B cell (primary cell): ENCODE results near the gene FASTK. TPM values are rescaled to one million over a fixed set of nuclear protein-coding genes. Genes with fewer than 3 reads are reported as not detected.

Experiments used
- ATAC-seq: fragments of 200-7000 bp; cut with Tn5 transposase; one replicate; pipeline ENCODE4 v1.10.0; 2021; ENCODE audit warnings: low read depth, mild to moderate bottlenecking, moderate number of reproducible peaks, moderate library complexity
- CTCF ChIA-PET: fragments of 350-600 bp; sonication (Branson Sonifier 250); formaldehyde crosslinking; loops from one replicate; lab custom pipeline; 2021; ENCODE audit warnings: antibody characterized with exemption, inconsistent platforms; lab: Charles Lee
- POLR2A ChIA-PET: fragments of 350-600 bp; sonication (Branson Sonifier 250); formaldehyde crosslinking; loops from one replicate; lab custom pipeline; 2021; ENCODE audit warnings: antibody characterized with exemption; lab: Charles Lee
- DNase-seq: peaks from one replicate; pipeline ENCODE4 v3.0.0; 2013
- H2AFZ ChIP-seq: 2 replicates; pipeline ENCODE4 v1.6.1; 2012; ENCODE audit warnings: mild to moderate bottlenecking, low read depth, low read length; ENCODE audit not compliant: insufficient read depth, poor library complexity, severe bottlenecking
- H3K27ac ChIP-seq, 2 donors: 1 replicate in 1 of 2; 2 replicates in 1 of 2; pipeline ENCODE4 v1.5.1; 2012 to 2013; ENCODE audit warnings: low read length in 2 of 2, mild to moderate bottlenecking in 2 of 2, moderate library complexity in 1 of 2
- H3K27me3 ChIP-seq, 4 experiments: fragments of 200-600 bp in 1 of 4; sonication (generic) in 1 of 4; replicated peaks in 1 of 4; 1 replicate in 2 of 4; 2 replicates in 2 of 4; pipeline versions ENCODE4 v1.6.1 to v1.7.0; 2013 to 2016; ENCODE audit warnings: low read length in 3 of 4, mild to moderate bottlenecking in 2 of 4, mixed read lengths in 1 of 4, moderate library complexity in 1 of 4; ENCODE audit not compliant: insufficient read depth in 4 of 4, control insufficient read depth in 3 of 4; ENCODE audit errors: control extremely low read depth in 1 of 4
- H3K36me3 ChIP-seq, 2 experiments: replicated peaks in 1 of 2; 1 replicate in 1 of 2; 2 replicates in 1 of 2; pipeline versions ENCODE4 v1.6.1 to v1.7.1; 2013; ENCODE audit warnings: low read length in 1 of 2; ENCODE audit not compliant: insufficient read depth in 2 of 2, control insufficient read depth in 1 of 2; ENCODE audit errors: control extremely low read depth in 1 of 2, extremely low read depth in 1 of 2
- H3K4me1 ChIP-seq, 2 donors: fragments of 200-600 bp in 1 of 2; sonication (generic) in 1 of 2; 1 replicate in 1 of 2; 2 replicates in 1 of 2; pipeline versions ENCODE4 v1.5.1 to v1.6.1; 2013 to 2017; ENCODE audit warnings: low read length in 2 of 2; ENCODE audit not compliant: control insufficient read depth in 2 of 2, insufficient read depth in 2 of 2
- H3K4me2 ChIP-seq: replicated peaks from 2 replicates; pipeline ENCODE3; 2012; ENCODE audit warnings: mild to moderate bottlenecking, low read depth, low read length; ENCODE audit not compliant: poor library complexity, severe bottlenecking
- H3K4me3 ChIP-seq, 5 experiments: fragments of 200-600 bp in 1 of 5; sonication (generic) in 1 of 5; 1 replicate in 3 of 5; 2 replicates in 2 of 5; pipeline versions ENCODE4 v1.5.1 to v1.7.0; 2011 to 2016; ENCODE audit warnings: low read length in 4 of 5, mild to moderate bottlenecking in 4 of 5, low read depth in 2 of 5, control low read depth in 1 of 5, moderate library complexity in 1 of 5; ENCODE audit not compliant: insufficient read depth in 1 of 5; ENCODE audit errors: control extremely low read depth in 1 of 5, extremely low read depth in 1 of 5
- H3K79me2 ChIP-seq: fragments of 200-600 bp; sonication (generic); one replicate; pipeline ENCODE4 v1.6.0; 2016; ENCODE audit warnings: low read length; ENCODE audit not compliant: control insufficient read depth, insufficient read depth
- H3K9ac ChIP-seq: fragments of 200-600 bp; sonication (generic); 2 replicates; pipeline ENCODE4 v1.6.1; 2017; ENCODE audit warnings: mild to moderate bottlenecking, low read length, moderate library complexity
- H3K9me3 ChIP-seq, 3 donors: one replicate each; pipeline versions ENCODE4 v1.6.1 to v1.7.1; 2013; ENCODE audit warnings: low read length in 2 of 3; ENCODE audit not compliant: control insufficient read depth in 2 of 3, insufficient read depth in 1 of 3; ENCODE audit errors: control extremely low read depth in 1 of 3
- H4K20me1 ChIP-seq: 2 replicates; pipeline ENCODE4 v1.6.0; 2012; ENCODE audit warnings: mild to moderate bottlenecking, low read length; ENCODE audit not compliant: insufficient read depth, control insufficient read depth, poor library complexity, severe bottlenecking
- H3K27ac Mint-ChIP-seq: one replicate; pipeline ENCODE4 v1.8.0; 2021; ENCODE audit warnings: mixed read lengths
- H3K27me3 Mint-ChIP-seq: one replicate; pipeline ENCODE4 v1.8.0; 2021; ENCODE audit warnings: mixed read lengths
- H3K4me1 Mint-ChIP-seq: one replicate; pipeline ENCODE4 v1.8.0; 2021; ENCODE audit warnings: mixed read lengths
- H3K4me3 Mint-ChIP-seq: one replicate; pipeline ENCODE4 v1.8.0; 2021; ENCODE audit warnings: mixed read lengths
- H3K9me3 Mint-ChIP-seq: one replicate; pipeline ENCODE4 v1.8.0; 2022; ENCODE audit warnings: mixed read lengths; ENCODE audit not compliant: insufficient read depth
- CTCF ChIP-seq: fragments of 200-600 bp; IDR thresholded peaks from one replicate; pipeline ENCODE4 v1.8.0; 2022; ENCODE audit warnings: antibody characterized with exemption, mild to moderate bottlenecking
- EZH2 ChIP-seq: IDR thresholded peaks from 2 replicates; pipeline ENCODE4 v1.6.1; 2012; ENCODE audit warnings: borderline replicate concordance, low read depth, mild to moderate bottlenecking, moderate library complexity, low read length; ENCODE audit not compliant: insufficient read depth, poor library complexity, severe bottlenecking
- WGBS: methylation state at CpG from one replicate; pipeline ENCODE4 v1.1.5; 2013; ENCODE audit warnings: missing lambda C conversion rate; ENCODE audit not compliant: insufficient coverage; 5-methylcytosine and 5-hydroxymethylcytosine counted together
- intact Hi-C: fragments of 100-400 bp; cut with micrococcal nuclease; formaldehyde crosslinking; loops from one replicate; pipeline ENCODE4 v1.10.0; 2022
- polyA plus RNA-seq: library from polyadenylated mRNA; depleted of rRNA; stranded (reverse); fragments of >200 nt; gene quantifications from 2 replicates; pipeline ENCODE4 v1.2.3, GENCODE V29; 2012
- total RNA-seq, 2 donors: library from RNA; stranded (reverse); fragments of 120-200 nt in 1 of 2; gene quantifications; 1 replicate in 1 of 2; 2 replicates in 1 of 2; pipeline versions ENCODE4 v1.2.3 to v1.2.4, GENCODE V29; 2013 to 2022

Gene FASTK
- total and polyA plus RNA-seq, 2 donors (not counting 1 experiment from before 2014, with no cell fraction given), result 120 to 258 TPM

GRCh38 chr7:151064993-151065392, 15.6 kb downstream of the FASTK start:
- H3K27me3 Mint-ChIP-seq, result no peaks in the 10 kb centered on the region
- CTCF ChIA-PET, result no interaction called here
- 100% methylated on average over 3 of the region's 6 CpGs for WGBS
- H3K9me3 Mint-ChIP-seq, result no peaks in the 10 kb centered on the region
- Histone ChIP-seq H4K20me1 (peaks cover 30% of the 10 kb centered on the region), H3K9me3 (no peaks in the 10 kb centered on the region), H3K79me2 (peaks cover 26% of the 10 kb centered on the region), H3K36me3 (peaks cover 0 to 34% of the 10 kb centered on the region in 2 experiments), H3K4me1 (peaks cover 10 to 17% of the 10 kb centered on the region in 2 donors), H3K27ac (no peak overlapping the region), H3K27me3 (no peaks in the 10 kb centered on the region), H2AFZ (no peak overlapping the region), H3K4me2 (no peak overlapping the region), H3K9ac (no peak overlapping the region), H3K4me3 (no peak overlapping the region)
- intact Hi-C loops, result no loop called here
- H3K4me1 Mint-ChIP-seq, result peaks cover 18% of the 10 kb centered on the region
- TF ChIP-seq EZH2 (no peak), CTCF (no peak)
- H3K27ac Mint-ChIP-seq, result no peak overlapping the region
- no peak overlapping the region for H3K4me3 Mint-ChIP-seq
- DNase-seq, result no peak
- POLR2A ChIA-PET, result no interaction called here
- ATAC-seq, result no peak

GRCh38 chr7:151064454-151064853, 16.2 kb downstream of the FASTK start:
- peaks cover 31% of the 10 kb centered on the region for H3K79me2 ChIP-seq
- Mint-ChIP-seq H3K27me3 (no peaks in the 10 kb centered on the region), H3K9me3 (no peaks in the 10 kb centered on the region), H3K4me1 (peaks cover 19% of the 10 kb centered on the region), H3K4me3 (no peak overlapping the region), H3K27ac (no peak overlapping the region)
- no peak overlapping the region for H3K4me2 ChIP-seq
- intact Hi-C loops, result no loop called here
- ATAC-seq (no peak), DNase-seq (no peak)
- TF ChIP-seq CTCF, result no peak
- TF ChIP-seq EZH2, result no peak
- no peaks in the 10 kb centered on the region for H3K27me3 ChIP-seq
- 98% methylated on average over 14 of the region's 18 CpGs for WGBS
- peaks cover 11 to 18% of the 10 kb centered on the region in 2 donors for H3K4me1 ChIP-seq
- peaks cover 32% of the 10 kb centered on the region for H4K20me1 ChIP-seq
- no peak overlapping the region for H3K27ac ChIP-seq
- H3K9me3 ChIP-seq, result no peaks in the 10 kb centered on the region
- CTCF ChIA-PET, result no interaction called here
- peaks cover 0 to 30% of the 10 kb centered on the region in 2 experiments for H3K36me3 ChIP-seq
- no peak overlapping the region for H3K9ac ChIP-seq
- POLR2A ChIA-PET, result no interaction called here
- H3K4me3 ChIP-seq, result no peak overlapping the region
- no peak overlapping the region for H2AFZ ChIP-seq
